GM18951 (cell line): ENCODE data around the gene ISOC2.

ENCODE experiments used
- POLR2A ChIP-seq: IDR thresholded peaks from 4 replicates; pipeline ENCODE4 v1.6.1; 2011; ENCODE audit warnings: mild to moderate bottlenecking; ENCODE audit not compliant: insufficient read length, insufficient read depth; ENCODE audit errors: extremely low read depth
- in situ Hi-C: fragments of 300-500 bp; cut with MboI; formaldehyde crosslinking; loops from one replicate; pipeline ENCODE4 v1.12.0; 2022; ENCODE audit warnings: low sequenced_read_pairs, mixed read lengths, inconsistent platforms; ENCODE audit not compliant: unreplicated experiment

ISOC2 gene

DNA sequence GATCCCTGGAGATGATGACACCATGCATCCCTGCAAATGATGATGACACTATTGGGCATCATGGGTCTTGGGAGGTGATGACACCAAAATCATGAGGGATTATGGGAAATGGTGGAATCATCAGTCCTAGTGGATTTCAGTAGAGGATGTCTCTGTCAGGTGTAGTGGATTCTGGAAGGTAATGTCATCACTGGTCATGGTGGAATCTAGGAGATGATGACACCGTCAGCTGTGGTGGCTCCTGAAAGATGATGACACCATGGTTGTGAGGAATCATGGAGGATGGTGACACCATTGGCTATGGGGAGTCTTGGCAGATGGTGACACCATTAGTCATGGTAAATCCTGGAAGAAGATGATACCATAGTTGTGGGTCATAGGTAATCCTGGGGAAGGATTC is 30.3 kb downstream of the ISOC2 start:
- no peak for TF ChIP-seq POLR2A
- in situ Hi-C loops, result no loop called here

DNA sequence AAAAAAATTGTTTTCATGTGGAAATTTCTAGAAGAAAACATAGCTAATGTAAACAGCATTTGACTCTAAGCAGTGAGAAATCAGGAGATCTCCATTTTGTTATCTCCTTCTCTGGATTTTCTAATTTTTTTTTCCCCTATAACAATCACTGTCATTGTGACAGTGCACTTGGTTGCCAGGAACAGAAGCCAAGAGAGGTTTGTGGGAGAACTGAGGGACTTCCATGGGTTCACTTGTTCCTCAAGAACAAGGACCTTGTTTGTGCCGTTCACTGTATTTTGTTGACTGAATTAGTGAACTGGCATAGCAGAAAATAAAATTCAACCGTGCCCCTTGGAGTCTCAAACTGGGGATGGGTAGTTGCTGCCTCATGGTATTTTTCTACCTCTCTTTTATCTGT is 35.4 kb downstream of the ISOC2 start:
- no peak for TF ChIP-seq POLR2A
- in situ Hi-C loops, result no loop called here

GRCh38 chr19:55424518-55424917 is 36.9 kb downstream of the ISOC2 start:
- in situ Hi-C loops, result loop anchor here (25.0 kb wide), 1 partner anchor 537 kb away; no protein-coding TSS in a partner anchor

DNA sequence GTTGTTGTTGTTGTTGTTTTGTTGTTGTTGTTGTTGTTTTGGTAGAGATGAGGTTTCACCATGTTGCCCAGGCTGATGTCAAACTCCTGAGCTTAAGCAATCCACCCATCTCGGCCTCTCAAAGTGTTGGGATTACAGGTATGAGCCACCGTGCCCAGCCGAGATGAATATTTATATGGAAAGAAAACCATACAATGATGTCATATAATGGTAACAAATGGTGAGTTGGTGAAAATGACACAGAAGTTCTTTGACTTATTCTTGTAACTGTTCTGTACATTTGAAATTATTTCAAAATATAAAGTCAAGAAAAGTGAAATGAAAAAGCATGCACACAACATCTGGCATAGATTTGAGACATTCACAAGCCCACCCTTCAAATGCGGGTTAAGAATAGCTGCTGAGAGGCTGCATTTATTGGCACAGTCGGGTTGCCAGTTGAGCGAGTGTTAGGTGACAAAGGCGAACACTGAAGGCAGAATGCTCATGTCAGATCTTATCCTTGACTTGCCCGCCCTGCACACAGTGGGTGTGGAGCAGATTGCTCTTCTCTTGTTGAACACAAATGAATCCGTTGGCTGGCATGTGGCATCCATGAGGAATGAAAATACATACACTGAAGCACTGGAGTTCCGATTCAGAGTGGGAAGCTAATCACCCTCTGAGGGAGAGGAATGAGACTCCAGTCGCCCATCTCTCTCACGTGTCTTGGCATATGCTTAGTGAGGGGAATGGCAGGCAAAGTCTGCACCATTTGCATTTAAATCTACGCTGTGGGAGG is 38.0 kb downstream of the ISOC2 start:
- in situ Hi-C loops, result loop anchor here (25.0 kb wide), 1 partner anchor 536 kb away; no protein-coding TSS in a partner anchor

More at GRCh38 chr19:55424518-55424917, 36.9 kb downstream of the ISOC2 start:
- no peak for TF ChIP-seq POLR2A

GRCh38 chr19:55421281-55421680 is 40.2 kb downstream of the ISOC2 start:
- in situ Hi-C loops, result loop anchor here (25.0 kb wide), 1 partner anchor 534 kb away; no protein-coding TSS in a partner anchor

More for the DNA sequence above, 38.0 kb downstream of the ISOC2 start:
- no peak for TF ChIP-seq POLR2A

GRCh38 chr19:55419624-55420236 is 41.7 kb downstream of the ISOC2 start:
- no peak for TF ChIP-seq POLR2A
- in situ Hi-C loops, result loop anchor here (25.0 kb wide), 1 partner anchor 532 kb away; no protein-coding TSS in a partner anchor

GRCh38 chr19:55419103-55419502 is 42.3 kb downstream of the ISOC2 start:
- no peak for TF ChIP-seq POLR2A
- in situ Hi-C loops, result loop anchor here (25.0 kb wide), 1 partner anchor 532 kb away; no protein-coding TSS in a partner anchor

DNA sequence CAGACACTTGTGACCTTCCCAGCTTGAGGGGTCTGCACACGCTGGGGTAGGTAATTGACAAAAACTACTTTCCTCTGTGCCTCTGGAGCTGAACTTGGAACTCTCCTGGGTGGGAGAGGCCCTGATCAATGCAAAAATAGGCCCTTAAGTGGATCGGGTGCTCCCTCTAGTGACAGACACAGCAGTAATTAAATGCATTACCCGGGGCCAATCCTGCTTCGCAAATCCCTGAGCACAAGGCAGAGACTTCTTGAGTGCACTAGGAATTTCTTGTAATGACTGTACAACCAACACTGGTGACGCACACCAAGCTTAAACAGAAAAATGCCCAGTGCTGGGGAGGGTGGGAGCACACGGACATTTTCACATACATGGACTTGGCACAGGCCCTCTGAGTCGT is 43.3 kb downstream of the ISOC2 start:
- in situ Hi-C loops, result loop anchor here (25.0 kb wide), 1 partner anchor 531 kb away; no protein-coding TSS in a partner anchor
- no peak for TF ChIP-seq POLR2A

GRCh38 chr19:55410168-55410567 is 51.3 kb downstream of the ISOC2 start:
- in situ Hi-C loops, result loop anchor here (25.0 kb wide), 1 partner anchor 523 kb away; no protein-coding TSS in a partner anchor
- TF ChIP-seq POLR2A, result no peak

DNA sequence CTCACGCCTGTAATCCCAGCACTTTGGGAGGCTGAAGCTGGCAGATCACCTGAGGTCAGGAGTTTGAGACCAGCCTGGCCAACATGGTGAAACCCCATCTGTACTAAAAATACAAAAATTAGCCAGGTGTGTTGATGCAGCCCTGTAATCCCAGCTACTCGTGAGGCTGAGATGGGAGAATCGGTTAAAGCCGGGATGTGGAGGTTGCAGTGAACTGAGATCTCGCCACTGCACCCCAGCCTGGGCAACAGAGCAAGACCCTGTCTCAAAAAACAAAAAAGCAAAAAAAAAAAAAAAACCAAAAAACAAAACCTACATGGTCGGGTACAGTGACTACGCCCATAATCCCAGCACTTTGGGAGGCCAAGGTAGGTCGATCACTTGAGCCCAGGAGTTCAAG is 52.3 kb downstream of the ISOC2 start:
- in situ Hi-C loops, result loop anchor here (25.0 kb wide), 1 partner anchor 522 kb away; no protein-coding TSS in a partner anchor

DNA sequence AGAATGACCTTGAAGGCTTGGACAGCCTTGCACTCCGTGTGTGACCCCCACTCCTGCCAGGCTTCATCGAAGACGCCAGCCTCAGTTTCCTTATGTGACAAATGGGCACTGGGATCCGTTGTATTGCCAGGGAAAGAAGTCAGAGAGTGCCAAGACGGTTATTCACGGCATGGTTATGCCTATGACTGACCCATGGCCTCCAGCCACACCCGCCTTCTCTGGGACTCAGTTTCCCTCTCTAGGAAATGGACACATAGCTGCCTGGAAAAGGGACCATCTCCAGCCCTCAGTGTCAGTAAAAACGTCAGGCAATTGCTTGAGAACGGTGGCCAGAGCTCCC is 52.9 kb downstream of the ISOC2 start:
- in situ Hi-C loops, result loop anchor here (25.0 kb wide), 1 partner anchor 521 kb away; no protein-coding TSS in a partner anchor
- TF ChIP-seq POLR2A, result no peak

- in situ Hi-C loops, result loop anchor here (25.0 kb wide), 1 partner anchor 521 kb away; no protein-coding TSS in a partner anchor
- TF ChIP-seq POLR2A, result peak; percentile 31
Observed at GRCh38 chr19:55407800-55408532, 53.5 kb downstream of the ISOC2 start.

DNA sequence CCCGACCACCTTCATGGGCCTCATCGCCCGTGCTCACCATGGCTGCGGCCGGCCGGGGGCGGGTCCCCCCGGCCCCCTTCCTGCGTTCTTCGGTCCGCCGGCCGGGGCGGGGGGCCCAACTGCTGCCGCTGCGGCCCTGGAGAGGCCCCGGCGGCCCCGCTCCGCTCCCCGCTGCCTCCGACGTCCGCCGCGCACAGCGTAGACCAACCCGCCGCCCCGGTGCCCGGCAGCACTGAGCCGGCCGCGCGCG is 54.0 kb downstream of the ISOC2 start, which contains the start of gene UBE2S:
UBE2S (minus strand) TSS at position 239 of the 250 bp plus-strand sequence; CDS start at position 40, 199 bp downstream.
- in situ Hi-C loops, result loop anchor here (25.0 kb wide), 1 partner anchor 520 kb away; no protein-coding TSS in a partner anchor
- TF ChIP-seq POLR2A, result peak; percentile 100
